Mucosa of descending colon (tissue), 3 donors: ENCODE results near the gene TRAK1. TPM values are rescaled to one million over a fixed set of nuclear protein-coding genes. Genes with fewer than 3 reads are reported as not detected.

Experiments
- ATAC-seq: fragments of 200-7000 bp; cut with Tn5 transposase; one replicate; pipeline ENCODE4 v1.9.1; 2020; ENCODE audit warnings: mild to moderate bottlenecking, moderate library complexity
- DNase-seq, 3 donors: peaks; one replicate each; pipeline ENCODE4 v3.0.0-alpha.2; 2020
- H3K36me3 ChIP-seq: fragments of 200-600 bp; one replicate; pipeline ENCODE4 v1.8.0; 2021; ENCODE audit warnings: low read depth, mild to moderate bottlenecking
- H3K4me1 ChIP-seq: fragments of 200-600 bp; one replicate; pipeline ENCODE4 v1.8.0; 2021; ENCODE audit warnings: low read depth, mild to moderate bottlenecking
- H3K4me3 ChIP-seq: fragments of 200-600 bp; one replicate; pipeline ENCODE4 v1.8.0; 2021; ENCODE audit warnings: mild to moderate bottlenecking
- H3K9me3 ChIP-seq: fragments of 200-600 bp; one replicate; pipeline ENCODE4 v1.8.0; 2021; ENCODE audit warnings: mild to moderate bottlenecking
- CTCF ChIP-seq: fragments of 200-600 bp; IDR thresholded peaks from one replicate; pipeline ENCODE4 v1.8.0; 2022; ENCODE audit warnings: antibody characterized with exemption, mild to moderate bottlenecking
- intact Hi-C, 2 donors: fragments of 100-400 bp; cut with DNase I in 1 of 2; cut with micrococcal nuclease in 1 of 2; formaldehyde crosslinking; loops; one replicate each; pipeline versions ENCODE4 v1.11.0 to v1.11.1; 2022; cut with DNase I, micrococcal nuclease
- total RNA-seq, 3 donors: library from RNA; stranded (reverse); fragmentation: NEBNext Ultra II Directional in 2 of 3; extraction: Animal tissue kit (Norgen Biotek cat#: 25700) in 2 of 3; gene quantifications; one replicate each; pipeline versions ENCODE4 v1.2.1 to v1.2.4, GENCODE V29; 2021 to 2023
- donor health status: DM: no; HTN: no; CAD: no; lungs with moderate emphysema.
- donor health status: DM: no; HTN: no; CAD: no.
- donor health status: DM: no; HTN: yes; CAD: no.

The TRAK1 gene
- total RNA-seq, 3 donors from 2014 or later, result 61.8 to 104 (median 83.4) TPM

GRCh38 chr3:42159147-42159546 is 68.0 kb downstream of the TRAK1 start:
- peak; percentile 18 for ATAC-seq
- TF ChIP-seq CTCF, result no peak
- peaks cover 18% of the 10 kb centered on the region for H3K4me1 ChIP-seq
- intact Hi-C loops, result no loop called here
- H3K9me3 ChIP-seq, result no peaks in the 10 kb centered on the region
- no peak overlapping the region for H3K4me3 ChIP-seq
- H3K36me3 ChIP-seq, result no peaks in the 10 kb centered on the region
- no peak for DNase-seq

- TF ChIP-seq CTCF, result no peak
- no peaks in the 10 kb centered on the region for H3K9me3 ChIP-seq
- H3K36me3 ChIP-seq, result no peaks in the 10 kb centered on the region
- ATAC-seq (peak; percentile 96), DNase-seq (peak; percentile 89 to 90 (median 90))
- H3K4me1 ChIP-seq, result peaks cover 26% of the 10 kb centered on the region
- intact Hi-C loops, result no loop called here
- H3K4me3 ChIP-seq, result no peak overlapping the region
Observed at GRCh38 chr3:42159706-42160472, 68.7 kb downstream of the TRAK1 start.

- no peak for ATAC-seq
Observed at GRCh38 chr3:42161050-42161935, 70.1 kb downstream of the TRAK1 start.

GRCh38 chr3:42162462-42162861 is 71.3 kb downstream of the TRAK1 start:
- H3K4me1 ChIP-seq, result peaks cover 29% of the 10 kb centered on the region
- DNase-seq, result no peak
- TF ChIP-seq CTCF, result no peak
- intact Hi-C loops, result no loop called here
- H3K4me3 ChIP-seq, result no peak overlapping the region
- ATAC-seq, result no peak
- H3K9me3 ChIP-seq, result no peaks in the 10 kb centered on the region
- H3K36me3 ChIP-seq, result no peaks in the 10 kb centered on the region

More at GRCh38 chr3:42161050-42161935, 70.1 kb downstream of the TRAK1 start:
- H3K4me3 ChIP-seq, result no peak overlapping the region
- intact Hi-C loops, result no loop called here
- peaks cover 29% of the 10 kb centered on the region for H3K4me1 ChIP-seq
- TF ChIP-seq CTCF, result no peak
- H3K9me3 ChIP-seq, result no peaks in the 10 kb centered on the region
- DNase-seq, result no peak
- H3K36me3 ChIP-seq, result no peaks in the 10 kb centered on the region

- TF ChIP-seq CTCF, result no peak
- no peaks in the 10 kb centered on the region for H3K9me3 ChIP-seq
- no peaks in the 10 kb centered on the region for H3K36me3 ChIP-seq
- DNase-seq, result no peak
- H3K4me1 ChIP-seq, result peaks cover 29% of the 10 kb centered on the region
- H3K4me3 ChIP-seq, result no peak overlapping the region
- ATAC-seq, result no peak
- intact Hi-C loops, result no loop called here
Observed at GRCh38 chr3:42163622-42164244, 72.6 kb downstream of the TRAK1 start.
